Stimulated activated CD8-positive, alpha-beta memory T cell treated with anti-CD3 and anti-CD28 coated beads, Interleukin-4, amount 100 ng/mL, for 4 hours (primary cell): ENCODE results near the gene KIAA0825.

ENCODE experiments used
- DNase-seq, 2 donors: peaks; one replicate each; pipeline ENCODE4 v3.0.0-alpha.2; 2020; ENCODE audit warnings: low read depth in 2 of 2, low spot score in 1 of 2

KIAA0825 gene

GRCh38 chr5:94245608-94246007 is 372.8 kb downstream of the KIAA0825 start:
- DNase-seq: no peak

GRCh38 chr5:94244921-94245320 is 373.5 kb downstream of the KIAA0825 start:
- DNase-seq: no peak

- no peak for DNase-seq
Measured at GRCh38 chr5:94243612-94244011, 374.8 kb downstream of the KIAA0825 start.

GRCh38 chr5:94240993-94241651 is 377.3 kb downstream of the KIAA0825 start:
- DNase-seq: no peak

GRCh38 chr5:94240596-94240992 is 377.8 kb downstream of the KIAA0825 start:
- DNase-seq: no peak

GRCh38 chr5:94240134-94240533 is 378.3 kb downstream of the KIAA0825 start:
- DNase-seq: no peak

GRCh38 chr5:94239266-94239665 is 379.1 kb downstream of the KIAA0825 start:
- no peak for DNase-seq

GRCh38 chr5:94234987-94235386 is 383.4 kb downstream of the KIAA0825 start:
- no peak for DNase-seq

- DNase-seq: no peak
Measured at GRCh38 chr5:94228791-94229190, 389.6 kb downstream of the KIAA0825 start.

GRCh38 chr5:94223235-94223634 is 395.2 kb downstream of the KIAA0825 start:
- no peak for DNase-seq

GRCh38 chr5:94218374-94218773 is 400.0 kb downstream of the KIAA0825 start:
- no peak for DNase-seq

GRCh38 chr5:94217745-94218144 is 400.7 kb downstream of the KIAA0825 start:
- DNase-seq: no peak

GRCh38 chr5:94217216-94217615 is 401.2 kb downstream of the KIAA0825 start:
- no peak for DNase-seq

GRCh38 chr5:94212476-94212875 is 405.9 kb downstream of the KIAA0825 start:
- DNase-seq: no peak

- DNase-seq: no peak
Measured at GRCh38 chr5:94209774-94210355, 408.5 kb downstream of the KIAA0825 start.

GRCh38 chr5:94209272-94209671 is 409.1 kb downstream of the KIAA0825 start:
- DNase-seq: no peak

GRCh38 chr5:94199566-94199965 is 418.8 kb downstream of the KIAA0825 start:
- DNase-seq: no peak

GRCh38 chr5:94197970-94198369 is 420.4 kb downstream of the KIAA0825 start:
- DNase-seq: no peak

GRCh38 chr5:94196953-94197352 is 421.5 kb downstream of the KIAA0825 start:
- no peak for DNase-seq

GRCh38 chr5:94192658-94193391 is 425.6 kb downstream of the KIAA0825 start:
- DNase-seq: no peak

- no peak for DNase-seq
Measured at GRCh38 chr5:94191604-94192003, 426.8 kb downstream of the KIAA0825 start.

GRCh38 chr5:94188725-94189124 is 429.7 kb downstream of the KIAA0825 start:
- DNase-seq: no peak
